Small intestine (tissue), 7 donors: ENCODE measurements around the gene DDO. TPM values are rescaled to one million over a fixed set of nuclear protein-coding genes. Genes with fewer than 3 reads are reported as not detected.

Source experiments
- DNase-seq, 2 donors: peaks; one replicate each; pipeline versions ENCODE4 v3.0.0 to v3.0.0-alpha.2; 2013
- FAIRE-seq: peaks from 2 replicates; lab custom pipeline; 2012; peaks lifted over from hg19 to GRCh38; lab: Jason Lieb, UNC
- H3K27ac ChIP-seq, 3 donors: one replicate each; pipeline ENCODE4 v1.5.1; 2013; ENCODE audit warnings: low read length in 2 of 3, mild to moderate bottlenecking in 2 of 3, control low read depth in 1 of 3, inconsistent platforms in 1 of 3, low read depth in 1 of 3, moderate library complexity in 1 of 3
- H3K27me3 ChIP-seq, 3 donors: one replicate each; pipeline ENCODE4 v1.6.1; 2013; ENCODE audit warnings: low read length in 3 of 3, inconsistent platforms in 1 of 3; ENCODE audit not compliant: control insufficient read depth in 3 of 3, insufficient read depth in 3 of 3
- H3K36me3 ChIP-seq, 3 donors: one replicate each; pipeline ENCODE4 v1.6.1; 2013; ENCODE audit warnings: low read length in 3 of 3, inconsistent platforms in 1 of 3, low read depth in 1 of 3, mild to moderate bottlenecking in 1 of 3, moderate library complexity in 1 of 3; ENCODE audit not compliant: control insufficient read depth in 3 of 3, insufficient read depth in 2 of 3
- H3K4me1 ChIP-seq, 3 donors: one replicate each; pipeline ENCODE4 v1.6.1; 2013; ENCODE audit warnings: low read length in 2 of 3, inconsistent platforms in 1 of 3, low read depth in 1 of 3, mild to moderate bottlenecking in 1 of 3, moderate library complexity in 1 of 3; ENCODE audit not compliant: control insufficient read depth in 3 of 3, insufficient read depth in 2 of 3
- H3K4me3 ChIP-seq, 3 donors: one replicate each; pipeline ENCODE4 v1.5.1; 2013; ENCODE audit warnings: low read length in 3 of 3, control low read depth in 1 of 3, inconsistent platforms in 1 of 3, low read depth in 1 of 3, mild to moderate bottlenecking in 1 of 3, moderate library complexity in 1 of 3
- H3K9me3 ChIP-seq, 2 donors: one replicate each; pipeline ENCODE4 v1.6.1; 2013; ENCODE audit warnings: low read depth in 1 of 2, low read length in 1 of 2; ENCODE audit not compliant: control insufficient read depth in 2 of 2, insufficient read depth in 1 of 2
- WGBS, 3 donors: extraction: QIAGEN DNeasy Blood & Tissue Kit; methylation state at CpG; one replicate each; pipeline ENCODE4 v1.1.7; 2013; 5-methylcytosine and 5-hydroxymethylcytosine counted together
- polyA plus RNA-seq, 4 donors: library from polyadenylated mRNA; stranded (reverse) in 3 of 4; unstranded in 1 of 4; fragments of 200-250 nt in 3 of 4; fragments of 120-200 nt in 1 of 4; gene quantifications; one replicate each; pipeline versions ENCODE4 v1.2.1 to v1.2.3, GENCODE V29; 2013
- donor health status: healthy with polysubstance abuse.
- donor health status: control.
- donor health status: control.
- donor health status: Bipolar disorder and iron deficiency.
- donor health status: healthy.

The DDO gene
- polyA plus RNA-seq, 4 donors, result 4.4 to 8.5 (median 6.8) TPM

DNA sequence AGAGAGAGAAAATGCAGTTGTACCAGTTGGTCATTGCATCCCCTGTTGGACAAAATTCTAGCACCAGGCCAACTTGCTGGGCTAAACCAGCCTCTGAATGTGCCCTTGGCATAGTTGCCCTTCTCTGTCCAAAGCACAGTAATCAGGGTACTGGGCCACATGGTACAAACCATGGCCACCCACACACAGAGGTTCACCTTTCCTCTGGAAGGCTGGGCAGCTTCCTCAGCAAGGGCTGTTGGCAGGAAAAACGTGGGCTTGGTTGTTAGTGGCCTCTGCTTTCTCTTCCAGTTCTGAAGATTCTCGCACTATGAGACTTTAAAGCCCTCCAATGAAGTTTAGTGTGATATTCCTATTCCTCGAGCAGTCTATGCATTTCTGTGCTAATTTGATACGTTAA lies 706 bp downstream of the DDO start:
- peak overlapping the region in 1 of 3 donors; percentile 39 for H3K4me3 ChIP-seq
- FAIRE-seq (no peak), DNase-seq (peak in 1 of 2 donors; percentile 10)
- H3K27me3 ChIP-seq, result no peaks in the 10 kb centered on the region
- no peaks in the 10 kb centered on the region for H3K36me3 ChIP-seq
- peak overlapping the region in 1 of 3 donors; percentile 73 for H3K27ac ChIP-seq
- peaks cover 5 to 30% (median 12%) of the 10 kb centered on the region in 3 donors for H3K4me1 ChIP-seq
- WGBS, 3 donors, result 27 to 70% (median 32%) methylated on average over 4 of the region's 4 CpGs
- no peaks in the 10 kb centered on the region for H3K9me3 ChIP-seq

DNA sequence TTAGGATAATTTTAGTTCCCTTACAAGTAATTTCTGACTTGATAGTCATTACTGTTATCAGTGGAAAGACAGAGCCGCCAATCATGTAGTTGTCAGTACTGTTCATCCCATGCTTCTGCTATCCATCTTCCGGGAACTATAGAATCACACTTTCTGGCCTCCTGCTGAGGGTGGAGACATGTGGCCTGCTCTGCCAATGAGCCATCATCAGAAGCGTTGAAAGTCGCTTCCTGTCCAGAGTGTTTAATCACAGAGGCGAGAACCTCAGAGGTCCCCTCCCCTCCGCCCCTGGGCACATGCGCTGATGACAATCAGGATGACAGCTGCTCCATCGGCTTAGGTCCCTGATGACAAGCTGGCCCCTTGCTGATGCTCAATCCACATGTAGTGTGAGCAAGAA lies 3.0 kb downstream of the DDO start:
- H3K27ac ChIP-seq, result no peak overlapping the region
- DNase-seq (no peak), FAIRE-seq (no peak)
- H3K4me1 ChIP-seq, result peaks cover 0 to 14% (median 5%) of the 10 kb centered on the region in 3 donors
- H3K9me3 ChIP-seq, result no peaks in the 10 kb centered on the region
- no peaks in the 10 kb centered on the region for H3K36me3 ChIP-seq
- no peak overlapping the region for H3K4me3 ChIP-seq
- no peaks in the 10 kb centered on the region for H3K27me3 ChIP-seq
- 86 to 93% (median 89%) methylated on average over 8 of the region's 8 CpGs for WGBS, 3 donors

DNA sequence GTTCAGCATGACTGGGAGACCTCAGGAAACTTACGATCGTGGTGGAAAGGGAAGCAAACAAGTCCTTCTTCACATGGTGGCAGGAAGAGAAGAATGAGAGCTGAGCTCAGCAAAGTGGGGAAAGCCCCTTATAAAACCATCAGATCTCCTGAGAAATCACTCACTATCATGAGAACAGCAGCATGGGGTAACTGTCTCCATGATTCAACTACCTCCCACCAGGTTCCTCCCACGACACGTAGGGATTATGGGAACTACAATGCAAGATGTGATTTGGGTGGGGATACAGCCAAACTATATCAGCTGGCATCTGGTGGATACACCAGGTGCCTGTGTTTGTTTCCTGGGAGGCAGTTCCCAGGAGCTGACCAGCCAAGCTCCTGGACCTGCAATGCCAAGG lies 4.9 kb downstream of the DDO start:
- H3K4me3 ChIP-seq, result no peak overlapping the region
- no peaks in the 10 kb centered on the region for H3K9me3 ChIP-seq
- H3K27ac ChIP-seq, result no peak overlapping the region
- H3K4me1 ChIP-seq, result peaks cover 0 to 7% (median 4%) of the 10 kb centered on the region in 3 donors
- no peaks in the 10 kb centered on the region for H3K27me3 ChIP-seq
- DNase-seq, result no peak
- 70 to 78% (median 75%) methylated on average over 4 of the region's 4 CpGs for WGBS, 3 donors
- no peak for FAIRE-seq
- no peaks in the 10 kb centered on the region for H3K36me3 ChIP-seq

DNA sequence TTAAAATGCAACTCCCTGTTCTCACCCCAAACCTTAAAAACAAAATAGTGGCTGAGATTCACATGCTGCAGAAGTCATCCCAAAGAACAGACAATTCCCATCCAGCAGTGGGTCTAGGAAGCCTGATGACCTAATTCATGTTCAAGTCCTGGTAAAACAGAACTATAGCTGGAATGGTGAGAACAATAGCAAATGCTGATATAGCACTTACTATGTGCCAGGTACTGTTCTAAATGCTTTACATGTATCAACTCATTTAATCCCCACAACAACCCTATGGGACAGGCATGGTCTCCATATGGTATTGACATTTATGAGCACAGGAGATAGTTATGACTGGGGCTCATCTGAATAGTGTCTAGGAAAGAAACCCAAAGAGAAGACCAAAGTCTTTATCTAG lies 5.6 kb downstream of the DDO start:
- DNase-seq, result no peak

DNA sequence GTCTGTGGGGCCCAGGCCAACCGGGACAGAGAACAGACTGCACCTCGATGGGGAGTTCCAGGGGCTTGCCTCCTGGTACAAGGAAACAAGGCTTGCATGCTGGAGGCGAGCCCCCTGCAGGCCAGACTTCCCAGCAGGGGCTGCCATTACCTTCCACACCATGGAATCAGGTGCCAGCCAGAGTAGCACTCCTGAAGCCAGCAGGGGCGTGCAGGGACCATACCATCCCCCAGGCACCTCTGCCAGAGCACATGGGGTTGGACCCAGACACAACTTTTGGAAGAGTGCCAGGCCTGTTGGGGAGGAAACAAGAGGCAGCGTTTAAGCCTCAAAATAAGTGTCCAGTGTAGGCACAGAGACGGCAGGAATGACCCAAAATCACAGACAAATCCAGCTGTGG lies 6.5 kb downstream of the DDO start:
- Histone ChIP-seq H3K27me3 (no peaks in the 10 kb centered on the region), H3K4me3 (no peak overlapping the region)
- no peak for FAIRE-seq

More for the DNA sequence above, 5.6 kb downstream of the DDO start:
- no peak for FAIRE-seq
- no peaks in the 10 kb centered on the region for H3K27me3 ChIP-seq
- H3K4me1 ChIP-seq, result peaks cover 0 to 4% (median 3%) of the 10 kb centered on the region in 3 donors
- H3K36me3 ChIP-seq, result no peaks in the 10 kb centered on the region
- H3K9me3 ChIP-seq, result no peaks in the 10 kb centered on the region
- H3K27ac ChIP-seq, result no peak overlapping the region
- H3K4me3 ChIP-seq, result no peak overlapping the region

DNA sequence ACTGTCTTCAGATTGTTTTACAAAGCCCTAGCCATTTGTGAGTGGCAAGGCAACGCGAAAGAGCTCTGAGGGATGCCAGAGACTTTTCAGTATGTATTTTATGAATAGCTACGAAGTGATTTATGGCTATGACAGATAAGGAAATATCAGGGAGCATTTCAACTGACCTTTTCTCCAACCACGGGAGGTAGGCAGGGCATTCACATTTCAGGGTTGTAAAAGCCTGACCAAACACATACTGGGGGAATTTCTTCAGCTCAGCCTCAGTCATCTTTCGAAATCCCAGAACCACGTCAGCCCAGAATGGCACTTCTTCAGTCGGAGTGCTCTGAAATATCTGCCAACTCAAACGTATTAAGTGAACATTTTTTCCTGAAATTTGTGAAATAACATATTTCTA lies 10.8 kb downstream of the DDO start:
- peak overlapping the region in 1 of 3 donors; percentile 56 for H3K27ac ChIP-seq
- FAIRE-seq, result no peak
- 14 to 48% (median 36%) methylated on average over 8 of the region's 8 CpGs for WGBS, 3 donors

More for the DNA sequence above, 6.5 kb downstream of the DDO start:
- 66 to 81% (median 72%) methylated on average over 6 of the region's 6 CpGs for WGBS, 3 donors
- no peak overlapping the region for H3K27ac ChIP-seq
- peaks cover 0 to 6% (median 0%) of the 10 kb centered on the region in 3 donors for H3K4me1 ChIP-seq
- no peaks in the 10 kb centered on the region for H3K36me3 ChIP-seq
- no peak for DNase-seq
- no peaks in the 10 kb centered on the region for H3K9me3 ChIP-seq

DNA sequence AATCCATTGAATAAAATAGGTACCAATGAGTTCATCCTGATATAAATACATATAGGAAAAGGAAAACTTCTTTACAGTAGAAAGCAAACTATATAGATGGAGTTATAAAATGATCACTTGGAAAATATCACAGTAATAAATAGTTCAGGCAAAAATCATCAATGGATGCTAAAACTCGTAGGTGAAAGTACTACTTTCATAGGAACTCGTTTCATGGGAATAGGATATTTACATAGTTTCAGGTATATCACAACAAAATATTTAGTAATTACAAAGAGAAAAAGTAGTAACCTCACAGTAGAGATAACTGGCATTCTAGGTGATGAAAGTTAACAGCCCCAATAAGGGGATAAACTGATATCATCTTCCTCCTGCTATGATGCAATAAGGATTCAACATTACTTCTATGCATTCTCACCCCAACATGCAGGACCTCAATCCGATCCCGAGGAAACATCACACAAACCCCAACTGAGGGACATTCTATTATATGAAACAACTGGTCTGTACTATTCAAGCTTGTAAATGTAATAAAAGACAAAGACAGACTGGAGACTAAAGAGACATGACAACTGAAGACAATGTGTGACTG lies 13.7 kb downstream of the DDO start:
- Histone ChIP-seq H3K9me3 (no peaks in the 10 kb centered on the region), H3K4me1 (peaks cover 0 to 13% (median 0%) of the 10 kb centered on the region in 3 donors), H3K27me3 (no peaks in the 10 kb centered on the region), H3K27ac (no peak overlapping the region), H3K36me3 (peaks cover 0 to 2% (median 0%) of the 10 kb centered on the region in 3 donors), H3K4me3 (no peak overlapping the region)
- FAIRE-seq, result no peak
- DNase-seq, result no peak
- 79 to 83% (median 81%) methylated on average over 4 of the region's 4 CpGs for WGBS, 3 donors

More for the DNA sequence above, 10.8 kb downstream of the DDO start:
- peak; percentile 74 to 77 for DNase-seq
- Histone ChIP-seq H3K36me3 (peaks cover 0 to 2% (median 0%) of the 10 kb centered on the region in 3 donors), H3K4me3 (no peak overlapping the region), H3K4me1 (peaks cover 0 to 11% (median 0%) of the 10 kb centered on the region in 3 donors), H3K9me3 (no peaks in the 10 kb centered on the region), H3K27me3 (no peaks in the 10 kb centered on the region)

DNA sequence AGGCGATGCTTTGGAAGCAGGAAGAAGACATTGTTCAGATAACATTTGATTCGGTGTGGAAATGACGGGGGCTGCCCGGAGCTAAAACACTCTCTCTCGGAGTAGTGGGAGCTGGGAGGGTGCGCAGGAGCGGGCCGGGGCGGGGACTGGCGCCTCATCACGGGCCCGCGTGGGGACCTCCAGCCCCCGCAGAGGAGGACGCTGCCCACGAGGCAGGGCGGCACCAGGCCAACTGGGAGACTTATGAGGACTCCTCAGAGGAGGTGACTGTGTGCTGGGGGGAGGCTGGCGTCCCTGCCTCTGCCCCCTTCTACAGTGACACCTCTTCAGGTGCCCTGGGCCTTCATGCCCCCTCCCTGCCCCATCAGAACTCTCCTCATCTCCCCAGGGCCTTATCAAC lies 15.2 kb downstream of the DDO start:
- WGBS, 3 donors, result 74 to 80% (median 79%) methylated on average over 14 to 18 of the region's 18 CpGs
- DNase-seq (no peak), FAIRE-seq (no peak)
- peaks cover 0 to 13% (median 0%) of the 10 kb centered on the region in 3 donors for H3K4me1 ChIP-seq
- no peaks in the 10 kb centered on the region for H3K9me3 ChIP-seq
- no peaks in the 10 kb centered on the region for H3K27me3 ChIP-seq
- H3K27ac ChIP-seq, result no peak overlapping the region
- H3K36me3 ChIP-seq, result peaks cover 0 to 2% (median 0%) of the 10 kb centered on the region in 3 donors
- peak overlapping the region in 2 of 3 donors; percentile 21 to 46 for H3K4me3 ChIP-seq
